Measurements from ENCODE around the gene MRPL20. TPM values are rescaled to one million over a fixed set of nuclear protein-coding genes. Genes with fewer than 3 reads are reported as not detected.

The MRPL20 gene
- total and polyA plus RNA-seq, 9 of the 15 experiments (the other 6 are each of a cell fraction or from before 2014, with no cell fraction given): 180 to 671 (median 229) TPM

GRCh38 chr1:1367315-1367714 lies 39.8 kb downstream of the MRPL20 start (continued):
- no peak for TF ChIP-seq FOXM1 (IDR thresholded peaks at IDR 0.05; ENCODE audit: low read depth)
- TF ChIP-seq FOXM1 (CRISPR knock-in tag; IDR thresholded peaks at IDR 0.05; ENCODE audit: low read depth): no peak
- TF ChIP-seq ZNF347 (CRISPR knock-in tag; IDR thresholded peaks at IDR 0.05; ENCODE audit: low read depth): no peak
- TF ChIP-seq BCOR (IDR thresholded peaks at IDR 0.05): 0 out of 2 replicates have a peak, but pooled peaks have one; percentile 19
- no peak for TF ChIP-seq CBFB (CRISPR knock-in tag; IDR thresholded peaks at IDR 0.05)
- TF ChIP-seq, protein P1, sequence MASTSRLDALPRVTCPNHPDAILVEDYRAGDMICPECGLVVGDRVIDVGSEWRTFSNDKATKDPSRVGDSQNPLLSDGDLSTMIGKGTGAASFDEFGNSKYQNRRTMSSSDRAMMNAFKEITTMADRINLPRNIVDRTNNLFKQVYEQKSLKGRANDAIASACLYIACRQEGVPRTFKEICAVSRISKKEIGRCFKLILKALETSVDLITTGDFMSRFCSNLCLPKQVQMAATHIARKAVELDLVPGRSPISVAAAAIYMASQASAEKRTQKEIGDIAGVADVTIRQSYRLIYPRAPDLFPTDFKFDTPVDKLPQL (IDR thresholded peaks at IDR 0.05; ENCODE audit: extremely low read depth, insufficient read length): no peak
- no peak for TF ChIP-seq COPS2 (conservative IDR thresholded peaks at IDR 0.05)
- no peak for TF ChIP-seq ZNF224 (CRISPR knock-in tag; IDR thresholded peaks at IDR 0.05)
- no peak for TF ChIP-seq BRCA1 (IDR thresholded peaks at IDR 0.05)
- TF ChIP-seq BRCA1 (CRISPR knock-in tag; IDR thresholded peaks at IDR 0.05): no peak
- TF ChIP-seq ZNF121 (CRISPR knock-in tag; conservative IDR thresholded peaks at IDR 0.05): no peak
- no peak for TF ChIP-seq PCBP2 (IDR thresholded peaks at IDR 0.05; ENCODE audit: low read depth, low read length, poor library complexity, severe bottlenecking)

DNA sequence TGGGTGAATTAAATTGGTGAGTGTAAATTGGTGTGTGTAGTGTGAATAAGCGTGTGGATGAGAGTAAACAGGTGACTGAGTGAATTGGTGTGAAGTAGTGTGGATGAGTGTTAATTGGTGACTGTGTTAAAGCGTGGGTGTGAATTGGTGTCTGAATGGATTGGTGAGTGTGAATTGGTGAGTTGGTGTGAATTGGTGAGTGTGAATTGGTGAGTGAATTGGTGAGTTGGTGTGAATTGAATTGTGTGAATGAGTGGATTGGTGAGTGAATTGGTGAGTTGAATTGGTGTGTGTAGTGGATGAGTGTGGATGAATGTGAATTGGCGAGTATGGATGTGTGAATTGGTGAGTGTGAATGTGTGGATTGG lies 40.4 kb downstream of the MRPL20 start:
- H3K4me3 ChIP-seq: no peak overlapping the region
- no peak overlapping the region for H3K27ac ChIP-seq (ENCODE audit: extremely low read depth, low read depth, low read length)
- no TSS peak for BruUV-seq (replicated peaks)
- H3K9me3 ChIP-seq (replicated peaks; ENCODE audit: control insufficient read depth, insufficient read depth, low read depth, low read length): peaks cover 10% of the 10 kb centered on the region
- ATAC-seq (no peak), FAIRE-seq (no peak), DNase-seq (ENCODE audit: extremely low read depth in 1 of 4, low spot score in 3 of 4) (no peak)
- intact Hi-C loops (cut with micrococcal nuclease) (no loop called here), in situ Hi-C loops (cut with MboI) (loop anchor here (10.0 kb wide), 1 partner anchor 548 kb away; the partner anchor contains the start of genes CALML6 and TMEM52)
- H3K9ac ChIP-seq (ENCODE audit: insufficient read depth in 1 of 2, low read depth in 2 of 2, low read length in 2 of 2): no peak overlapping the region
- ChIA-PET CTCF (ENCODE audit: low intra/inter-chr PET ratio) (no interaction called here), POLR2A (no interaction called here)
- H3K27me3 ChIP-seq (ENCODE audit: control insufficient read depth in 2 of 2, insufficient read depth in 2 of 2, low read length in 2 of 2): no peaks in the 10 kb centered on the region
- peaks cover 5% of the 10 kb centered on the region for H3K9me1 ChIP-seq (ENCODE audit: control insufficient read depth, insufficient read depth, low read length)
- H3K79me2 ChIP-seq (ENCODE audit: control insufficient read depth, insufficient read depth, low read length): peaks cover 2% of the 10 kb centered on the region; the same call in 1 of the 3 replicates
- peaks cover 3% of the 10 kb centered on the region; the same call in 1 of the 2 replicates for H4K20me1 ChIP-seq (replicated peaks; ENCODE audit: control insufficient read depth, insufficient read depth, low read length)
- H3K4me2 ChIP-seq (ENCODE audit: insufficient read depth, low read length): no peak overlapping the region
- H3K4me1 ChIP-seq (replicated peaks in 1 of 2; ENCODE audit: control insufficient read depth in 2 of 2, insufficient read depth in 2 of 2, low read length in 2 of 2): peaks cover 5 to 17% of the 10 kb centered on the region in 2 experiments
- 57% methylated on average over 3 of the region's 3 CpGs for WGBS (ENCODE audit: insufficient coverage, low coverage, missing lambda C conversion rate)
- H2AFZ ChIP-seq (ENCODE audit: low read depth, low read length): no peak overlapping the region
- H3K36me3 ChIP-seq (ENCODE audit: control insufficient read depth, insufficient read depth, low read length): peaks cover 5% of the 10 kb centered on the region; the same call in 2 of the 3 replicates
- TF ChIP-seq IFI16 (CRISPR knock-in tag; IDR thresholded peaks at IDR 0.05) (no peak), ZNF76 (CRISPR knock-in tag; IDR thresholded peaks at IDR 0.05; ENCODE audit: borderline replicate concordance) (no peak), ZNF431 (CRISPR knock-in tag; IDR thresholded peaks at IDR 0.05) (no peak), HDAC1 (IDR thresholded peaks at IDR 0.05) (peak in 1 of 2 experiments; percentile 31; a peak in 1 of 4 replicates), SRSF7 (optimal IDR thresholded peaks at IDR 0.05; ENCODE audit: low read depth, low read length) (no peak), NCOA1 (IDR thresholded peaks at IDR 0.05; ENCODE audit: low read depth) (peak; percentile 25; the same call in 1 of the 2 replicates), ATF3 (IDR thresholded peaks at IDR 0.05) (no peak), ATF3 (CRISPR knock-in tag; conservative IDR thresholded peaks at IDR 0.05) (no peak)
